ENCODE data around the gene RIN3.
"Not testable (repeated sequence)": the region's sequence is repeated elsewhere in the genome, so short reads cannot be mapped to it uniquely, and the experiment has no call there.

RIN3 gene

GRCh38 chr14:92534932-92535643 is 21.5 kb downstream of the RIN3 start:
- H3K27me3 ChIP-seq (ENCODE audit: control insufficient read depth, insufficient read depth, low read length), result no peaks in the 10 kb centered on the region
- no peak overlapping the region for H3K9ac ChIP-seq (ENCODE audit: low read depth, low read length)
- no peaks in the 10 kb centered on the region for H3K36me3 ChIP-seq (ENCODE audit: control insufficient read depth, insufficient read depth, low read length)
- H3K9me3 ChIP-seq (ENCODE audit: control insufficient read depth, insufficient read depth, low read length), result no peaks in the 10 kb centered on the region
- H3K4me1 ChIP-seq (ENCODE audit: control insufficient read depth, insufficient read depth, low read length), result no peaks in the 10 kb centered on the region
- no peak overlapping the region for H3K4me3 ChIP-seq (ENCODE audit: low read depth, low read length)
- no peak overlapping the region for H3K27ac ChIP-seq (ENCODE audit: low read depth, low read length)

GRCh38 chr14:92536231-92536630 is 22.6 kb downstream of the RIN3 start:
- not testable (repeated sequence) for H3K27ac ChIP-seq (ENCODE audit: low read depth, low read length); H3K4me1 ChIP-seq (ENCODE audit: control insufficient read depth, insufficient read depth, low read length); H3K9me3 ChIP-seq (ENCODE audit: control insufficient read depth, insufficient read depth, low read length); H3K4me3 ChIP-seq (ENCODE audit: low read depth, low read length); H3K9ac ChIP-seq (ENCODE audit: low read depth, low read length); H3K36me3 ChIP-seq (ENCODE audit: control insufficient read depth, insufficient read depth, low read length); H3K27me3 ChIP-seq (ENCODE audit: control insufficient read depth, insufficient read depth, low read length)

- no peaks in the 10 kb centered on the region for H3K9me3 ChIP-seq (ENCODE audit: control insufficient read depth, insufficient read depth, low read length)
- H3K4me3 ChIP-seq (ENCODE audit: low read depth, low read length), result no peak overlapping the region
- H3K4me1 ChIP-seq (ENCODE audit: control insufficient read depth, insufficient read depth, low read length), result no peaks in the 10 kb centered on the region
- H3K27me3 ChIP-seq (ENCODE audit: control insufficient read depth, insufficient read depth, low read length), result no peaks in the 10 kb centered on the region
- no peak overlapping the region for H3K9ac ChIP-seq (ENCODE audit: low read depth, low read length)
- no peaks in the 10 kb centered on the region for H3K36me3 ChIP-seq (ENCODE audit: control insufficient read depth, insufficient read depth, low read length)
- H3K27ac ChIP-seq (ENCODE audit: low read depth, low read length), result no peak overlapping the region
Observed at GRCh38 chr14:92538412-92538985, 24.9 kb downstream of the RIN3 start.

GRCh38 chr14:92539419-92539818 is 25.8 kb downstream of the RIN3 start:
- Histone ChIP-seq H3K27me3 (ENCODE audit: control insufficient read depth, insufficient read depth, low read length) (no peaks in the 10 kb centered on the region), H3K9ac (ENCODE audit: low read depth, low read length) (no peak overlapping the region), H3K4me1 (ENCODE audit: control insufficient read depth, insufficient read depth, low read length) (no peaks in the 10 kb centered on the region), H3K9me3 (ENCODE audit: control insufficient read depth, insufficient read depth, low read length) (no peaks in the 10 kb centered on the region), H3K27ac (ENCODE audit: low read depth, low read length) (no peak overlapping the region), H3K36me3 (ENCODE audit: control insufficient read depth, insufficient read depth, low read length) (no peaks in the 10 kb centered on the region), H3K4me3 (ENCODE audit: low read depth, low read length) (no peak overlapping the region)

GRCh38 chr14:92539875-92540274 is 26.3 kb downstream of the RIN3 start:
- Histone ChIP-seq H3K9me3 (ENCODE audit: control insufficient read depth, insufficient read depth, low read length) (no peaks in the 10 kb centered on the region), H3K27ac (ENCODE audit: low read depth, low read length) (no peak overlapping the region), H3K9ac (ENCODE audit: low read depth, low read length) (no peak overlapping the region)

GRCh38 chr14:92540472-92541048 is 27.0 kb downstream of the RIN3 start:
- no peaks in the 10 kb centered on the region for H3K9me3 ChIP-seq (ENCODE audit: control insufficient read depth, insufficient read depth, low read length)
- no peak overlapping the region for H3K27ac ChIP-seq (ENCODE audit: low read depth, low read length)
- no peaks in the 10 kb centered on the region for H3K36me3 ChIP-seq (ENCODE audit: control insufficient read depth, insufficient read depth, low read length)
- no peak overlapping the region for H3K4me3 ChIP-seq (ENCODE audit: low read depth, low read length)
- no peak overlapping the region for H3K9ac ChIP-seq (ENCODE audit: low read depth, low read length)
- H3K27me3 ChIP-seq (ENCODE audit: control insufficient read depth, insufficient read depth, low read length), result no peaks in the 10 kb centered on the region
- H3K4me1 ChIP-seq (ENCODE audit: control insufficient read depth, insufficient read depth, low read length), result no peaks in the 10 kb centered on the region

More at GRCh38 chr14:92539875-92540274, 26.3 kb downstream of the RIN3 start:
- no peaks in the 10 kb centered on the region for H3K4me1 ChIP-seq (ENCODE audit: control insufficient read depth, insufficient read depth, low read length)
- no peaks in the 10 kb centered on the region for H3K36me3 ChIP-seq (ENCODE audit: control insufficient read depth, insufficient read depth, low read length)
- H3K4me3 ChIP-seq (ENCODE audit: low read depth, low read length), result no peak overlapping the region
- no peaks in the 10 kb centered on the region for H3K27me3 ChIP-seq (ENCODE audit: control insufficient read depth, insufficient read depth, low read length)

GRCh38 chr14:92542766-92543554 is 29.4 kb downstream of the RIN3 start:
- H3K9me3 ChIP-seq (ENCODE audit: control insufficient read depth, insufficient read depth, low read length), result no peaks in the 10 kb centered on the region
- no peak overlapping the region for H3K27ac ChIP-seq (ENCODE audit: low read depth, low read length)
- no peaks in the 10 kb centered on the region for H3K27me3 ChIP-seq (ENCODE audit: control insufficient read depth, insufficient read depth, low read length)
- no peak overlapping the region for H3K4me3 ChIP-seq (ENCODE audit: low read depth, low read length)
- no peaks in the 10 kb centered on the region for H3K4me1 ChIP-seq (ENCODE audit: control insufficient read depth, insufficient read depth, low read length)
- no peaks in the 10 kb centered on the region for H3K36me3 ChIP-seq (ENCODE audit: control insufficient read depth, insufficient read depth, low read length)
- H3K9ac ChIP-seq (ENCODE audit: low read depth, low read length), result no peak overlapping the region

- H3K9me3 ChIP-seq (ENCODE audit: control insufficient read depth, insufficient read depth, low read length), result no peaks in the 10 kb centered on the region
- H3K27me3 ChIP-seq (ENCODE audit: control insufficient read depth, insufficient read depth, low read length), result no peaks in the 10 kb centered on the region
- no peaks in the 10 kb centered on the region for H3K36me3 ChIP-seq (ENCODE audit: control insufficient read depth, insufficient read depth, low read length)
- H3K9ac ChIP-seq (ENCODE audit: low read depth, low read length), result no peak overlapping the region
- no peaks in the 10 kb centered on the region for H3K4me1 ChIP-seq (ENCODE audit: control insufficient read depth, insufficient read depth, low read length)
- H3K27ac ChIP-seq (ENCODE audit: low read depth, low read length), result no peak overlapping the region
- no peak overlapping the region for H3K4me3 ChIP-seq (ENCODE audit: low read depth, low read length)
Observed at GRCh38 chr14:92544051-92544720, 30.6 kb downstream of the RIN3 start.

- H3K9ac ChIP-seq (ENCODE audit: low read depth, low read length), result no peak overlapping the region
- no peaks in the 10 kb centered on the region for H3K4me1 ChIP-seq (ENCODE audit: control insufficient read depth, insufficient read depth, low read length)
- H3K36me3 ChIP-seq (ENCODE audit: control insufficient read depth, insufficient read depth, low read length), result no peaks in the 10 kb centered on the region
- no peaks in the 10 kb centered on the region for H3K9me3 ChIP-seq (ENCODE audit: control insufficient read depth, insufficient read depth, low read length)
- no peak overlapping the region for H3K4me3 ChIP-seq (ENCODE audit: low read depth, low read length)
- H3K27ac ChIP-seq (ENCODE audit: low read depth, low read length), result no peak overlapping the region
- H3K27me3 ChIP-seq (ENCODE audit: control insufficient read depth, insufficient read depth, low read length), result no peaks in the 10 kb centered on the region
Observed at GRCh38 chr14:92546347-92547053, 32.9 kb downstream of the RIN3 start.

- no peaks in the 10 kb centered on the region for H3K4me1 ChIP-seq (ENCODE audit: control insufficient read depth, insufficient read depth, low read length)
- H3K27me3 ChIP-seq (ENCODE audit: control insufficient read depth, insufficient read depth, low read length), result no peaks in the 10 kb centered on the region
- no peaks in the 10 kb centered on the region for H3K36me3 ChIP-seq (ENCODE audit: control insufficient read depth, insufficient read depth, low read length)
- H3K9ac ChIP-seq (ENCODE audit: low read depth, low read length), result no peak overlapping the region
- no peak overlapping the region for H3K27ac ChIP-seq (ENCODE audit: low read depth, low read length)
- H3K4me3 ChIP-seq (ENCODE audit: low read depth, low read length), result no peak overlapping the region
- H3K9me3 ChIP-seq (ENCODE audit: control insufficient read depth, insufficient read depth, low read length), result no peaks in the 10 kb centered on the region
Observed at GRCh38 chr14:92549105-92549858, 35.7 kb downstream of the RIN3 start.
